IMR-90 (cell line): Measurements from ENCODE around the gene IL1A. TPM values are rescaled to one million over a fixed set of nuclear protein-coding genes. Genes with fewer than 3 reads are reported as not detected.

Source experiments
- ATAC-seq: fragments of 200-7000 bp; cut with Tn5 transposase; 2 replicates; pipeline ENCODE4 v1.9.1; 2020; ENCODE audit warnings: low read depth, mild to moderate bottlenecking, moderate library complexity
- BruUV-seq: library from RNA; stranded (reverse); fragments of 400-500 nt; replicated peaks from 2 replicates; lab custom pipeline; 2021; lab: Mats Ljungman, UMichigan
- CTCF ChIA-PET: fragments of 300-600 bp; formaldehyde crosslinking; extraction: SDS; loops from one replicate; lab custom pipeline; 2021; ENCODE audit warnings: antibody characterized with exemption; lab: Yijun Ruan, JAX
- POLR2A ChIA-PET: fragments of 300-600 bp; sonication (Branson Sonifier 250); formaldehyde crosslinking; loops from one replicate; lab custom pipeline; 2022; ENCODE audit warnings: antibody characterized with exemption; ENCODE audit not compliant: unreplicated experiment; lab: Charles Lee
- DNase-seq: peaks from one replicate; pipeline ENCODE4 v3.0.0; 2013
- H2AFZ ChIP-seq: replicated peaks from 2 replicates; pipeline ENCODE3; 2013; ENCODE audit warnings: low read length, mild to moderate bottlenecking; ENCODE audit not compliant: poor library complexity
- H2AK5ac ChIP-seq: 2 replicates; pipeline ENCODE4 v1.6.1; 2013; ENCODE audit warnings: low read depth, low read length, inconsistent platforms
- H2AK9ac ChIP-seq: replicated peaks from 2 replicates; pipeline ENCODE3; 2013; ENCODE audit warnings: mild to moderate bottlenecking, low read depth, low read length, moderate library complexity; ENCODE audit not compliant: poor library complexity
- H2BK120ac ChIP-seq: 2 replicates; pipeline ENCODE4 v1.6.1; 2013; ENCODE audit warnings: low read depth, low read length, inconsistent platforms
- H2BK15ac ChIP-seq: 3 replicates; pipeline ENCODE4 v1.6.1; 2013; ENCODE audit warnings: low read depth, low read length, inconsistent platforms
- H2BK20ac ChIP-seq: 2 replicates; pipeline ENCODE4 v1.6.1; 2013; ENCODE audit warnings: low read depth, mild to moderate bottlenecking, inconsistent platforms, low read length, moderate library complexity
- H2BK5ac ChIP-seq: 2 replicates; pipeline ENCODE4 v1.6.1; 2013; ENCODE audit warnings: mild to moderate bottlenecking, low read depth, low read length, inconsistent platforms; ENCODE audit not compliant: poor library complexity, severe bottlenecking
- H3K14ac ChIP-seq: replicated peaks from 2 replicates; pipeline ENCODE4 v1.6.1; 2013; ENCODE audit warnings: low read depth, low read length, inconsistent platforms
- H3K18ac ChIP-seq: 2 replicates; pipeline ENCODE4 v1.6.1; 2013; ENCODE audit warnings: low read depth, low read length, control low read depth
- H3K23ac ChIP-seq: 2 replicates; pipeline ENCODE4 v1.6.1; 2013; ENCODE audit warnings: low read depth, low read length, inconsistent platforms
- H3K27ac ChIP-seq: 2 replicates; pipeline ENCODE4 v1.5.1; 2013; ENCODE audit warnings: mild to moderate bottlenecking, control low read depth, low read length; ENCODE audit not compliant: insufficient read depth
- H3K27me3 ChIP-seq: 2 replicates; pipeline ENCODE4 v1.6.1; 2013; ENCODE audit warnings: low read length; ENCODE audit not compliant: control insufficient read depth, insufficient read depth
- H3K36me3 ChIP-seq: 2 replicates; pipeline ENCODE4 v1.6.1; 2013; ENCODE audit warnings: low read length, mixed read lengths; ENCODE audit not compliant: control insufficient read depth, insufficient read depth
- H3K4ac ChIP-seq: 2 replicates; pipeline ENCODE4 v1.6.1; 2013; ENCODE audit warnings: low read depth, low read length, inconsistent platforms
- H3K4me1 ChIP-seq: 2 replicates; pipeline ENCODE4 v1.6.1; 2013; ENCODE audit warnings: low read length, mixed read lengths; ENCODE audit not compliant: control insufficient read depth, insufficient read depth
- H3K4me2 ChIP-seq: 2 replicates; pipeline ENCODE4 v1.6.1; 2013; ENCODE audit warnings: low read depth, mild to moderate bottlenecking, control low read depth, low read length, moderate library complexity
- H3K4me3 ChIP-seq: 2 replicates; pipeline ENCODE4 v1.5.1; 2013; ENCODE audit warnings: low read depth, mild to moderate bottlenecking, control low read depth, low read length, moderate library complexity; ENCODE audit not compliant: insufficient read depth
- H3K56ac ChIP-seq: 2 replicates; pipeline ENCODE4 v1.6.1; 2013; ENCODE audit warnings: low read length, inconsistent platforms; ENCODE audit not compliant: insufficient read depth; ENCODE audit errors: extremely low read depth
- H3K79me1 ChIP-seq, 2 experiments: 2 replicates each; pipeline ENCODE4 v1.6.1; 2013; ENCODE audit warnings: low read length in 2 of 2, inconsistent platforms in 1 of 2, low read depth in 1 of 2
- H3K9ac ChIP-seq: 2 replicates; pipeline ENCODE4 v1.6.1; 2013; ENCODE audit warnings: low read depth, low read length, control low read depth
- H3K9me1 ChIP-seq: 2 replicates; pipeline ENCODE4 v1.6.1; 2013; ENCODE audit warnings: low read length, inconsistent platforms; ENCODE audit not compliant: insufficient read depth
- H3K9me3 ChIP-seq: 2 replicates; pipeline ENCODE4 v1.6.1; 2013; ENCODE audit warnings: low read length; ENCODE audit not compliant: control insufficient read depth, insufficient read depth
- H4K20me1 ChIP-seq: 2 replicates; pipeline ENCODE4 v1.6.1; 2013; ENCODE audit warnings: low read length, inconsistent platforms; ENCODE audit not compliant: insufficient read depth
- H4K5ac ChIP-seq: 2 replicates; pipeline ENCODE4 v1.6.1; 2013; ENCODE audit warnings: mild to moderate bottlenecking, low read depth, low read length, control low read depth
- H4K8ac ChIP-seq, 2 experiments: 2 replicates each; pipeline ENCODE4 v1.6.1; 2013; ENCODE audit warnings: low read depth in 2 of 2, low read length in 2 of 2, control low read depth in 1 of 2, inconsistent platforms in 1 of 2
- H4K91ac ChIP-seq: 2 replicates; pipeline ENCODE4 v1.6.1; 2013; ENCODE audit warnings: low read depth, low read length, inconsistent platforms; ENCODE audit not compliant: insufficient read depth
- CHD1 ChIP-seq: IDR thresholded peaks from 2 replicates; pipeline ENCODE4 v1.6.1; 2012; ENCODE audit warnings: low read depth, low read length, improper control_type of control experiment
- FOS ChIP-seq: fragments of 150-350 bp; IDR thresholded peaks from 2 replicates; pipeline ENCODE4 v1.6.1; 2016; ENCODE audit warnings: low read depth, low read length
- MAFK ChIP-seq: IDR thresholded peaks from 2 replicates; pipeline ENCODE4 v1.6.1; 2012; ENCODE audit warnings: low read depth, low read length, improper control_type of control experiment
- MAZ ChIP-seq: IDR thresholded peaks from 2 replicates; pipeline ENCODE4 v1.6.1; 2012; ENCODE audit warnings: low read depth, mild to moderate bottlenecking, low read length, improper control_type of control experiment, moderate library complexity, borderline replicate concordance
- MXI1 ChIP-seq: IDR thresholded peaks from 2 replicates; pipeline ENCODE4 v1.6.1; 2012; ENCODE audit warnings: low read depth, mild to moderate bottlenecking, low read length, moderate library complexity, borderline replicate concordance
- NFE2L2 ChIP-seq: fragments of 150-350 bp; IDR thresholded peaks from 2 replicates; pipeline ENCODE4 v1.6.1; 2016; ENCODE audit warnings: low read depth, mild to moderate bottlenecking, low read length
- POLR2A ChIP-seq: IDR thresholded peaks from 2 replicates; pipeline ENCODE4 v1.6.1; 2012; ENCODE audit warnings: mild to moderate bottlenecking, low read depth, low read length
- RCOR1 ChIP-seq: IDR thresholded peaks from 2 replicates; pipeline ENCODE4 v1.6.1; 2012; ENCODE audit warnings: mild to moderate bottlenecking, low read length, improper control_type of control experiment; ENCODE audit not compliant: insufficient replicate concordance
- RFX5 ChIP-seq: IDR thresholded peaks from 2 replicates; pipeline ENCODE4 v1.8.0; 2012; ENCODE audit warnings: low read depth, mild to moderate bottlenecking, low read length, moderate library complexity
- SMC3 ChIP-seq: fragments of 150-350 bp; IDR thresholded peaks from 2 replicates; pipeline ENCODE4 v1.6.1; 2016; ENCODE audit warnings: low read depth, mild to moderate bottlenecking, antibody characterized with exemption, low read length, moderate library complexity
- WGBS, 2 experiments: methylation state at CpG; one replicate each; pipeline versions ENCODE4 v1.1.5 to v1.1.7; 2013; ENCODE audit warnings: missing lambda C conversion rate in 2 of 2; ENCODE audit not compliant: insufficient read length in 1 of 2; ENCODE audit errors: extremely low coverage in 2 of 2; 5-methylcytosine and 5-hydroxymethylcytosine counted together
- dilution Hi-C: fragments of 300-500 bp; cut with HindIII; formaldehyde crosslinking; loops from one replicate; pipeline ENCODE4 v1.14.3; 2018; ENCODE audit warnings: low sequenced_read_pairs; ENCODE audit not compliant: unreplicated experiment
- in situ Hi-C: fragments of 300-500 bp; cut with MboI; formaldehyde crosslinking; loops from 3 replicates; pipeline ENCODE4 v1.14.3; 2019; ENCODE audit warnings: low sequenced_read_pairs, inconsistent platforms, mixed read lengths
- intact Hi-C: fragments of 100-400 bp; cut with micrococcal nuclease; formaldehyde crosslinking; loops from 2 replicates; pipeline ENCODE4 v1.10.0; 2022
- polyA plus RNA-seq, 3 experiments: library from polyadenylated mRNA; depleted of rRNA; stranded (reverse); fragments of >200 nt; gene quantifications; 2 replicates each; pipeline ENCODE4 v1.2.3, GENCODE V29; 2012; ENCODE audit warnings: low replicate concordance in 1 of 3
- total RNA-seq: library from RNA; depleted of rRNA; stranded (reverse); fragments of >200 nt; gene quantifications from 2 replicates; pipeline ENCODE4 v1.2.3, GENCODE V29; 2012
- TF ChIP-seq, protein P1 (sequence below): conservative IDR thresholded peaks from 2 replicates; pipeline ENCODE4 v1.5.1; 2012; ENCODE audit warnings: mild to moderate bottlenecking, low read depth, low read length, improper control_type of control experiment
- TF ChIP-seq, protein P2 (sequence below): fragments of 150-350 bp; IDR thresholded peaks from 2 replicates; pipeline ENCODE4 v1.6.1; 2017; ENCODE audit warnings: mild to moderate bottlenecking, antibody characterized with exemption, low read length, low read depth
- TF ChIP-seq, protein P3 (sequence below): fragments of 150-350 bp; IDR thresholded peaks from 2 replicates; pipeline ENCODE4 v1.6.1; 2016; ENCODE audit warnings: low read depth, mild to moderate bottlenecking, low read length, moderate library complexity, borderline replicate concordance

Gene IL1A
- total and polyA plus RNA-seq, 2 of the 4 experiments (the other 2 are of a cell fraction) = 0.48 to 1.1 TPM

DNA sequence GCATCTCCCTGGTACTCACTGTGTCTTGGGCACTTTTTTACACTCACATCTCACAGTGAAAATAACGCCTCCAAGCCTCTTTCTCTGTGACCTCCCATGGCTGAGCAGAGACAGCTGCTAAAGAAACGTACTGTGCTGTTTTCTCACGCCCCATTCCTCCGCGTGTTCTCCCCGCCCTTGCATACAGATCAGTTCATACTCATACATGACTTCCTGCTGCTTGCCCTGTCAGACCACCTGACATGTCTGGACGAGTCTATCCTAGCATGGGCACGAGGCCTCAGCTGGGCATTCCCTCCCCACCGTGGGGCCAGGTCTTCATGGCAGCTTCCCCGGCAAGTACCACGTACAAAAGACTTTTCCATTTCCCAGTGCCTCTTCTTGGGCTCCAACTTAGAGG lies 21.2 kb upstream of the IL1A start:
- no peak overlapping the region for H3K4me2 ChIP-seq
- peak overlapping the region; percentile 11 for H2AFZ ChIP-seq
- no peaks in the 10 kb centered on the region for H4K20me1 ChIP-seq
- DNase-seq (no peak), ATAC-seq (no peak)
- BruUV-seq = no TSS peak
- no peak overlapping the region for H3K23ac ChIP-seq
- 86% methylated on average over 7 of the region's 11 CpGs; no CpG with 5 or more reads in 1 of the 2 experiments for whole genome bisulfite sequencing, 2 experiments
- H3K4ac ChIP-seq = peak overlapping the region; percentile 67
- no peaks in the 10 kb centered on the region for H3K9me3 ChIP-seq
- H4K91ac ChIP-seq = peak overlapping the region; percentile 58; the same call in 1 of the 2 replicates
- H4K5ac ChIP-seq = peak overlapping the region; percentile 6
- peak overlapping the region; percentile 78; the same call in 1 of the 2 replicates for H3K14ac ChIP-seq
- H2BK120ac ChIP-seq = peak overlapping the region; percentile 11
- H2AK5ac ChIP-seq = peak overlapping the region; percentile 65
- H3K4me3 ChIP-seq = no peak overlapping the region
- H3K9me1 ChIP-seq = peaks cover 11% of the 10 kb centered on the region
- no peak overlapping the region for H3K9ac ChIP-seq
- dilution Hi-C loops (no loop called here), intact Hi-C loops (no loop called here), in situ Hi-C loops (no loop called here)
- H3K27me3 ChIP-seq = no peaks in the 10 kb centered on the region
- H2AK9ac ChIP-seq = no peak overlapping the region
- H3K36me3 ChIP-seq = no peaks in the 10 kb centered on the region
- H3K79me1 ChIP-seq = peaks cover 0 to 13% of the 10 kb centered on the region in 2 experiments; a peak in 2 of 4 replicates
- no peak overlapping the region for H3K56ac ChIP-seq
- H3K18ac ChIP-seq = peak overlapping the region; percentile 48; the same call in 1 of the 2 replicates
- no peaks in the 10 kb centered on the region; the same call in 1 of the 2 replicates for H3K4me1 ChIP-seq
- CTCF ChIA-PET = no interaction called here
- no peak overlapping the region for H3K27ac ChIP-seq
- TF ChIP-seq RCOR1 (no peak), MXI1 (no peak), NFE2L2 (no peak), RFX5 (no peak), POLR2A (no peak), SMC3 (no peak), CHD1 (no peak), FOS (no peak), MAZ (no peak), MAFK (no peak)
- TF ChIP-seq, protein P1, sequence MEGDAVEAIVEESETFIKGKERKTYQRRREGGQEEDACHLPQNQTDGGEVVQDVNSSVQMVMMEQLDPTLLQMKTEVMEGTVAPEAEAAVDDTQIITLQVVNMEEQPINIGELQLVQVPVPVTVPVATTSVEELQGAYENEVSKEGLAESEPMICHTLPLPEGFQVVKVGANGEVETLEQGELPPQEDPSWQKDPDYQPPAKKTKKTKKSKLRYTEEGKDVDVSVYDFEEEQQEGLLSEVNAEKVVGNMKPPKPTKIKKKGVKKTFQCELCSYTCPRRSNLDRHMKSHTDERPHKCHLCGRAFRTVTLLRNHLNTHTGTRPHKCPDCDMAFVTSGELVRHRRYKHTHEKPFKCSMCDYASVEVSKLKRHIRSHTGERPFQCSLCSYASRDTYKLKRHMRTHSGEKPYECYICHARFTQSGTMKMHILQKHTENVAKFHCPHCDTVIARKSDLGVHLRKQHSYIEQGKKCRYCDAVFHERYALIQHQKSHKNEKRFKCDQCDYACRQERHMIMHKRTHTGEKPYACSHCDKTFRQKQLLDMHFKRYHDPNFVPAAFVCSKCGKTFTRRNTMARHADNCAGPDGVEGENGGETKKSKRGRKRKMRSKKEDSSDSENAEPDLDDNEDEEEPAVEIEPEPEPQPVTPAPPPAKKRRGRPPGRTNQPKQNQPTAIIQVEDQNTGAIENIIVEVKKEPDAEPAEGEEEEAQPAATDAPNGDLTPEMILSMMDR = no peak
- TF ChIP-seq, protein P2, sequence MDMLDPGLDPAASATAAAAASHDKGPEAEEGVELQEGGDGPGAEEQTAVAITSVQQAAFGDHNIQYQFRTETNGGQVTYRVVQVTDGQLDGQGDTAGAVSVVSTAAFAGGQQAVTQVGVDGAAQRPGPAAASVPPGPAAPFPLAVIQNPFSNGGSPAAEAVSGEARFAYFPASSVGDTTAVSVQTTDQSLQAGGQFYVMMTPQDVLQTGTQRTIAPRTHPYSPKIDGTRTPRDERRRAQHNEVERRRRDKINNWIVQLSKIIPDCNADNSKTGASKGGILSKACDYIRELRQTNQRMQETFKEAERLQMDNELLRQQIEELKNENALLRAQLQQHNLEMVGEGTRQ = no peak
- TF ChIP-seq, protein P3, sequence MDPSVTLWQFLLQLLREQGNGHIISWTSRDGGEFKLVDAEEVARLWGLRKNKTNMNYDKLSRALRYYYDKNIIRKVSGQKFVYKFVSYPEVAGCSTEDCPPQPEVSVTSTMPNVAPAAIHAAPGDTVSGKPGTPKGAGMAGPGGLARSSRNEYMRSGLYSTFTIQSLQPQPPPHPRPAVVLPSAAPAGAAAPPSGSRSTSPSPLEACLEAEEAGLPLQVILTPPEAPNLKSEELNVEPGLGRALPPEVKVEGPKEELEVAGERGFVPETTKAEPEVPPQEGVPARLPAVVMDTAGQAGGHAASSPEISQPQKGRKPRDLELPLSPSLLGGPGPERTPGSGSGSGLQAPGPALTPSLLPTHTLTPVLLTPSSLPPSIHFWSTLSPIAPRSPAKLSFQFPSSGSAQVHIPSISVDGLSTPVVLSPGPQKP = no peak
- POLR2A ChIA-PET = no interaction called here
- peak overlapping the region; percentile 10 for H2BK5ac ChIP-seq
- H2BK15ac ChIP-seq = peak overlapping the region; percentile 53; the same call in 2 of the 3 replicates
- H2BK20ac ChIP-seq = peak overlapping the region; percentile 90
- peak overlapping the region; percentile 27 to 61; a peak in 1 of 4 replicates for H4K8ac ChIP-seq
